ENCODE data around the gene SLC9A6.

- TF ChIP-seq CTCF (IDR thresholded peaks at IDR 0.05) = no peak
- no peak for TF ChIP-seq EP300 (IDR thresholded peaks at IDR 0.05; ENCODE audit: low read depth)
Observed at GRCh38 chrX:136019226-136019625, 34.0 kb downstream of the SLC9A6 start.

All from transverse colon (tissue), 3 donors.